K562 (cell line): ENCODE measurements around the gene PRSS35. TPM values are rescaled to one million over a fixed set of nuclear protein-coding genes. Genes with fewer than 3 reads are reported as not detected.

Source experiments
- ATF7 ChIP-seq: fragments of 450-650 bp; IDR thresholded peaks from 2 replicates; pipeline ENCODE4 v1.7.1; 2014; ENCODE audit warnings: mild to moderate bottlenecking, moderate library complexity
- CBFA2T3 ChIP-seq: fragments of 450-650 bp; IDR thresholded peaks from 2 replicates; pipeline ENCODE4 v1.6.1; 2017
- CBX8 ChIP-seq: fragments of 200-600 bp; sonication (generic); IDR thresholded peaks from 2 replicates; pipeline ENCODE4 v1.6.1; 2012; ENCODE audit warnings: borderline replicate concordance, mixed run types, low read depth, mild to moderate bottlenecking, moderate library complexity, mixed read lengths, low read length, control low read depth, inconsistent platforms; ENCODE audit not compliant: poor library complexity, severe bottlenecking; ENCODE audit errors: extremely low read depth
- FOXJ2 ChIP-seq: fragments of 200-800 bp; sonication (Bioruptor generic); IDR thresholded peaks from 2 replicates; pipeline ENCODE4 v1.6.1; 2016; ENCODE audit warnings: missing genetic modification characterization, missing compliant biosample characterization
- HDAC2 ChIP-seq: fragments of 450-650 bp; IDR thresholded peaks from 2 replicates; pipeline ENCODE4 v1.6.1; 2016; ENCODE audit warnings: mild to moderate bottlenecking
- JUND ChIP-seq, 2 experiments: IDR thresholded peaks; 2 replicates in 1 of 2; 3 replicates in 1 of 2; pipeline ENCODE4 v1.6.1; 2011; ENCODE audit warnings: borderline replicate concordance in 2 of 2, low read depth in 2 of 2, low read length in 2 of 2, improper control_type of control experiment in 1 of 2, missing biosample characterization in 1 of 2, missing genetic modification characterization in 1 of 2, missing genetic modification reagents in 1 of 2
- NR2C1 ChIP-seq, 2 experiments: fragments of 450-650 bp; IDR thresholded peaks; 2 replicates each; pipeline ENCODE4 v1.6.1; 2017; ENCODE audit warnings: mild to moderate bottlenecking in 2 of 2, antibody characterized with exemption in 1 of 2, inconsistent platforms in 1 of 2, missing compliant biosample characterization in 1 of 2, missing genetic modification characterization in 1 of 2
- NUFIP1 ChIP-seq: fragments of 450-650 bp; IDR thresholded peaks from 2 replicates; pipeline ENCODE4 v1.6.1; 2018; ENCODE audit not compliant: partially characterized antibody
- POLR2B ChIP-seq: fragments of 450-650 bp; IDR thresholded peaks from 2 replicates; pipeline ENCODE4 v1.6.1; 2018; ENCODE audit warnings: low read depth; ENCODE audit not compliant: partially characterized antibody
- POU5F1 ChIP-seq: fragments of 150-350 bp; IDR thresholded peaks from 2 replicates; pipeline ENCODE4 v1.6.1; 2014; ENCODE audit warnings: borderline replicate concordance, low read length, low read depth, mild to moderate bottlenecking; ENCODE audit not compliant: partially characterized antibody
- RB1 ChIP-seq: fragments of 450-650 bp; IDR thresholded peaks from 2 replicates; pipeline ENCODE4 v1.6.1; 2017; ENCODE audit warnings: low read depth, mild to moderate bottlenecking
- RHOXF2B ChIP-seq: fragments of 250-450 bp; sonication (Bioruptor Pico); conservative IDR thresholded peaks from 2 replicates; pipeline ENCODE4 v1.5.1; 2021
- SMARCE1 ChIP-seq: fragments of 450-650 bp; IDR thresholded peaks from 2 replicates; pipeline ENCODE4 v1.7.1; 2016; ENCODE audit warnings: mild to moderate bottlenecking
- polyA plus RNA-seq, 8 experiments: library from polyadenylated mRNA; depleted of rRNA in 4 of 8; stranded (reverse) in 5 of 8; unstranded in 3 of 8; fragments of >200 nt; fragmentation: Nextera tagmentation in 2 of 8; fragmentation: Illumina TruSeq in 1 of 8; extraction: Ambion mirVana in 2 of 8; extraction: Trizol in 1 of 8; gene quantifications; 2 replicates each; pipeline versions ENCODE4 v1.2.1 to v1.2.3, GENCODE V29; 2011 to 2014; ENCODE audit warnings: inconsistent platforms in 1 of 8, missing spikeins in 1 of 8
- total RNA-seq, 7 experiments: library from RNA; depleted of rRNA in 6 of 7; stranded (reverse); fragments of >200 nt in 6 of 7; fragmentation: Illumina TruSeq in 2 of 7; extraction: Trizol in 2 of 7; gene quantifications; 2 replicates each; pipeline versions ENCODE4 v1.2.1 to v1.2.3, GENCODE V29; 2011 to 2021; ENCODE audit warnings: low replicate concordance in 1 of 7
- TF ChIP-seq, protein P1 (sequence below): sonication (generic); formaldehyde crosslinking; IDR thresholded peaks from 2 replicates; pipeline ENCODE4 v1.8.0; 2022; ENCODE audit warnings: mild to moderate bottlenecking, low read depth, missing genetic modification reagents
- TF ChIP-seq, protein P2 (sequence below): sonication (generic); formaldehyde crosslinking; IDR thresholded peaks from 2 replicates; pipeline ENCODE4 v1.8.0; 2022; ENCODE audit warnings: mild to moderate bottlenecking, missing genetic modification reagents
- TF ChIP-seq, protein P3 (sequence below): fragments of 450-650 bp; IDR thresholded peaks from 2 replicates; pipeline ENCODE4 v1.6.1; 2016; ENCODE audit warnings: low read depth
- TF ChIP-seq, protein P4 (sequence below): fragments of 250-450 bp; sonication (Bioruptor Pico); IDR thresholded peaks from 2 replicates; pipeline ENCODE4 v1.4.0; 2020

The PRSS35 gene
- total and polyA plus RNA-seq, 9 of the 15 experiments (the other 6 are each of a cell fraction or from before 2014, with no cell fraction given): not detected

DNA sequence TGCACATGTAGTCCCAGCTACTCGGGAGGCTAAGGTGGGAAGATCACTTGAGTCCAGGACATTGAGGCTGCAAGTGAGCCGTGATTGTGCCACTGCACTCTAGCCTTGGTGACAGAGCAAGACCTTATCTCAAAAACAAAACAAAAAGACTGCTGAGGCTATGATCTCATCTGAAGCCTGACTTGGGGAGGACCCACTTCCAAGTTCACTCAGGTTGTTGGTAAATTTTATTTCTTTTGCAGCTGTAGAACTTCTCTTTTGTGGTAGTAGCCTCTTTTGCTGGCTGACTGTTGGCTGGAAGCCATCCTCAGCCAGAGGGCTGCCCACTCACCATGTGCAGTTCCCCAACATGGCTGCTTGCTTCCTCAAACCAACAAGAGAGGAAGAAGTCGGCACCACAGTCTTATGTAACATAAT is 44.7 kb upstream of the PRSS35 start (continued):
- no peak for TF ChIP-seq RHOXF2B (CRISPR knock-in tag)
- no peak for TF ChIP-seq NUFIP1
- no peak for TF ChIP-seq NR2C1 (IDR thresholded peaks at IDR 0.05)
- TF ChIP-seq NR2C1 (tag; IDR thresholded peaks at IDR 0.05): no peak
- TF ChIP-seq RB1: no peak
- TF ChIP-seq JUND (IDR thresholded peaks at IDR 0.05; ENCODE audit: borderline replicate concordance, low read depth, low read length): peak; percentile 27; the same call in 1 of the 2 replicates
- peak; percentile 62; the same call in 2 of the 3 replicates for TF ChIP-seq JUND (tag; IDR thresholded peaks at IDR 0.05; ENCODE audit: borderline replicate concordance, low read depth, low read length)
- TF ChIP-seq POU5F1: no peak
- TF ChIP-seq CBX8: no peak
- 0 out of 2 replicates have a peak, but pooled peaks have one; percentile 21 for TF ChIP-seq SMARCE1
- TF ChIP-seq, protein P1, sequence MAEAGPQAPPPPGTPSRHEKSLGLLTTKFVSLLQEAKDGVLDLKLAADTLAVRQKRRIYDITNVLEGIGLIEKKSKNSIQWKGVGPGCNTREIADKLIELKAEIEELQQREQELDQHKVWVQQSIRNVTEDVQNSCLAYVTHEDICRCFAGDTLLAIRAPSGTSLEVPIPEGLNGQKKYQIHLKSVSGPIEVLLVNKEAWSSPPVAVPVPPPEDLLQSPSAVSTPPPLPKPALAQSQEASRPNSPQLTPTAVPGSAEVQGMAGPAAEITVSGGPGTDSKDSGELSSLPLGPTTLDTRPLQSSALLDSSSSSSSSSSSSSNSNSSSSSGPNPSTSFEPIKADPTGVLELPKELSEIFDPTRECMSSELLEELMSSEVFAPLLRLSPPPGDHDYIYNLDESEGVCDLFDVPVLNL (CRISPR knock-in tag): no peak
- TF ChIP-seq POLR2B: no peak
- no peak for TF ChIP-seq CBFA2T3
- TF ChIP-seq ATF7: peak; percentile 56
- TF ChIP-seq, protein P2, sequence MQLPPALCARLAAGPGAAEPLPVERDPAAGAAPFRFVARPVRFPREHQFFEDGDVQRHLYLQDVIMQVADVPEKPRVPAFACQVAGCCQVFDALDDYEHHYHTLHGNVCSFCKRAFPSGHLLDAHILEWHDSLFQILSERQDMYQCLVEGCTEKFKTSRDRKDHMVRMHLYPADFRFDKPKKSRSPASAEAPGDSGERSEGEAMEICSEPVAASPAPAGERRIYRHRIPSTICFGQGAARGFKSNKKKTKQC (CRISPR knock-in tag): no peak
- no peak for TF ChIP-seq HDAC2
- TF ChIP-seq, protein P3, sequence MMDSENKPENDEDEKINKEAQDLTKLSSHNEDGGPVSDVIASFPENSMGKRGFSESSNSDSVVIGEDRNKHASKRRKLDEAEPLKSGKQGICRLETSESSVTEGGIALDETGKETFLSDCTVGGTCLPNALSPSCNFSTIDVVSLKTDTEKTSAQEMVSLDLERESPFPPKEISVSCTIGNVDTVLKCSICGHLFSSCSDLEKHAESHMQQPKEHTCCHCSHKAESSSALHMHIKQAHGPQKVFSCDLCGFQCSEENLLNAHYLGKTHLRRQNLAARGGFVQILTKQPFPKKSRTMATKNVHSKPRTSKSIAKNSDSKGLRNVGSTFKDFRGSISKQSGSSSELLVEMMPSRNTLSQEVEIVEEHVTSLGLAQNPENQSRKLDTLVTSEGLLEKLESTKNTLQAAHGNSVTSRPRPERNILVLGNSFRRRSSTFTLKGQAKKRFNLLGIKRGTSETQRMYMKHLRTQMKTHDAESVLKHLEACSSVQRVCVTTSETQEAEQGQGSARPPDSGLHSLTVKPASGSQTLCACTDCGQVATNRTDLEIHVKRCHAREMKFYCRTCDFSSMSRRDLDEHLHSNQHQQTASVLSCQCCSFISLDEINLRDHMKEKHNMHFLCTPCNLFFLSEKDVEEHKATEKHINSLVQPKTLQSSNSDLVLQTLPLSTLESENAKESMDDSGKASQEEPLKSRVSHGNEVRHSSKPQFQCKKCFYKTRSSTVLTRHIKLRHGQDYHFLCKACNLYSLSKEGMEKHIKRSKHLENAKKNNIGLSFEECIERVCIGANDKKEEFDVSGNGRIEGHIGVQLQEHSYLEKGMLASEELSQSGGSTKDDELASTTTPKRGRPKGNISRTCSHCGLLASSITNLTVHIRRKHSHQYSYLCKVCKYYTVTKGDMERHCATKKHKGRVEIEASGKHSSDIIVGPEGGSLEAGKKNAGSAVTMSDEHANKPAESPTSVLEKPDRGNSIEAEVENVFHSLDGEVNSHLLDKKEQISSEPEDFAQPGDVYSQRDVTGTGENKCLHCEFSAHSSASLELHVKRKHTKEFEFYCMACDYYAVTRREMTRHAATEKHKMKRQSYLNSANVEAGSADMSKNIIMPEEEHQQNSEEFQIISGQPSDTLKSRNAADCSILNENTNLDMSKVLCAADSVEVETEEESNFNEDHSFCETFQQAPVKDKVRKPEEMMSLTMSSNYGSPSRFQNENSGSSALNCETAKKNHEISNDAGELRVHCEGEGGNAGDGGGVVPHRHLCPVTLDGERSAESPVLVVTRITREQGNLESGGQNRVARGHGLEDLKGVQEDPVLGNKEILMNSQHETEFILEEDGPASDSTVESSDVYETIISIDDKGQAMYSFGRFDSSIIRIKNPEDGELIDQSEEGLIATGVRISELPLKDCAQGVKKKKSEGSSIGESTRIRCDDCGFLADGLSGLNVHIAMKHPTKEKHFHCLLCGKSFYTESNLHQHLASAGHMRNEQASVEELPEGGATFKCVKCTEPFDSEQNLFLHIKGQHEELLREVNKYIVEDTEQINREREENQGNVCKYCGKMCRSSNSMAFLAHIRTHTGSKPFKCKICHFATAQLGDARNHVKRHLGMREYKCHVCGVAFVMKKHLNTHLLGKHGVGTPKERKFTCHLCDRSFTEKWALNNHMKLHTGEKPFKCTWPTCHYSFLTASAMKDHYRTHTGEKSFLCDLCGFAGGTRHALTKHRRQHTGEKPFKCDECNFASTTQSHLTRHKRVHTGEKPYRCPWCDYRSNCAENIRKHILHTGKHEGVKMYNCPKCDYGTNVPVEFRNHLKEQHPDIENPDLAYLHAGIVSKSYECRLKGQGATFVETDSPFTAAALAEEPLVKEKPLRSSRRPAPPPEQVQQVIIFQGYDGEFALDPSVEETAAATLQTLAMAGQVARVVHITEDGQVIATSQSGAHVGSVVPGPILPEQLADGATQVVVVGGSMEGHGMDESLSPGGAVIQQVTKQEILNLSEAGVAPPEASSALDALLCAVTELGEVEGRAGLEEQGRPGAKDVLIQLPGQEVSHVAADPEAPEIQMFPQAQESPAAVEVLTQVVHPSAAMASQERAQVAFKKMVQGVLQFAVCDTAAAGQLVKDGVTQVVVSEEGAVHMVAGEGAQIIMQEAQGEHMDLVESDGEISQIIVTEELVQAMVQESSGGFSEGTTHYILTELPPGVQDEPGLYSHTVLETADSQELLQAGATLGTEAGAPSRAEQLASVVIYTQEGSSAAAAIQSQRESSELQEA: no peak
- TF ChIP-seq FOXJ2 (tag): 0 out of 2 replicates have a peak, but pooled peaks have one; percentile 47
- TF ChIP-seq, protein P4, sequence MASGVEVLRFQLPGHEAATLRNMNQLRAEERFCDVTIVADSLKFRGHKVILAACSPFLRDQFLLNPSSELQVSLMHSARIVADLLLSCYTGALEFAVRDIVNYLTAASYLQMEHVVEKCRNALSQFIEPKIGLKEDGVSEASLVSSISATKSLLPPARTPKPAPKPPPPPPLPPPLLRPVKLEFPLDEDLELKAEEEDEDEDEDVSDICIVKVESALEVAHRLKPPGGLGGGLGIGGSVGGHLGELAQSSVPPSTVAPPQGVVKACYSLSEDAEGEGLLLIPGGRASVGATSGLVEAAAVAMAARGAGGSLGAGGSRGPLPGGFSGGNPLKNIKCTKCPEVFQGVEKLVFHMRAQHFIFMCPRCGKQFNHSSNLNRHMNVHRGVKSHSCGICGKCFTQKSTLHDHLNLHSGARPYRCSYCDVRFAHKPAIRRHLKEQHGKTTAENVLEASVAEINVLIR (CRISPR knock-in tag): no peak
